Islet precursor cell (in vitro differentiated cells): ENCODE results near the gene DBF4B.
"Not testable (repeated sequence)": the region's sequence is repeated elsewhere in the genome, so short reads cannot be mapped to it uniquely, and the experiment has no call there.

Experiments
- DNase-seq: peaks from one replicate; pipeline ENCODE4 v3.0.0-alpha.2; 2018

The DBF4B gene, protein sequence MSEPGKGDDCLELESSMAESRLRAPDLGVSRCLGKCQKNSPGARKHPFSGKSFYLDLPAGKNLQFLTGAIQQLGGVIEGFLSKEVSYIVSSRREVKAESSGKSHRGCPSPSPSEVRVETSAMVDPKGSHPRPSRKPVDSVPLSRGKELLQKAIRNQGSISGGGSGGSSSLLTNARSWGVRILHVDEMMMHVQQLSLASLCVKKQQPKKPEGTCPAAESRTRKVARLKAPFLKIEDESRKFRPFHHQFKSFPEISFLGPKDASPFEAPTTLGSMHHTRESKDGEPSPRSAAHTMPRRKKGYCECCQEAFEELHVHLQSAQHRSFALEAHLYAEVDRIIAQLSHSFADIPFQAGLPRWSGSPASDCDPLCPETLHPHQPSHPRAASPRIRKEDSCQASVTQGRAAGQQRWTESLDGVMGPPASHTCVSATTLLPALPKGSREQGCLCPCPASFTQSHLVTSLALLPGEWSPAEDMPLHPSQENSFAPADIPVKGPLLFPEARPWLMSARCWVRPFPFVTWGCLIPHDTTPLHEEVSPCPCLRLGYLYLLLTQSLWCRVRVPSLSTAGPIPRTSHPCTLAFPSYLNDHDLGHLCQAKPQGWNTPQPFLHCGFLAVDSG

GRCh38 chr17:44708401-44709263, at the start of gene DBF4B:
Gene DBF4B, plus strand, starts transcription at chr17:44708665. Its CDS starts 156 bp downstream, at chr17:44708821.
- peak; percentile 92 for DNase-seq

GRCh38 chr17:44661835-44662234, 46.6 kb upstream of the DBF4B start:
- DNase-seq, result no peak

DNA sequence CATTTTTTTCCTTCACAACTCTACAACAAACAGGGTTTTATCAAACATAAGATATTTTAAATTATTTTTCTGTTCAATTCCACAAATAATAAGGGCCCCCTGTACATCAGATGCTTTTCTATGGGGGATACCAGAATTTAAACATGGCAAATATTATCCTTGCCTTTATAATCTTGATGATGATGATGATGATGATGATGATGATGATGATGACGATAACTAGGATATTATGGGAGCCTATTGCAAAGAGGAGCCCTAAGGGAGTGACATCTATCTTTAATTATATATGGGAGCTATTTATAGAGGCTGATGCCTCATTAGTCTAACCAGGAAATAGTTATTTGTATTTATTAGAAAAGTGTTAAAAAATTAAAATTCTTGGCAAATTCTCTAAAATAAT, 45.4 kb upstream of the DBF4B start:
- DNase-seq, result no peak

GRCh38 chr17:44664867-44665266, 43.6 kb upstream of the DBF4B start:
- DNase-seq, result no peak

GRCh38 chr17:44666006-44666405, 42.5 kb upstream of the DBF4B start:
- no peak for DNase-seq

- no peak for DNase-seq
Measured at GRCh38 chr17:44672479-44673093, 35.9 kb upstream of the DBF4B start.

DNA sequence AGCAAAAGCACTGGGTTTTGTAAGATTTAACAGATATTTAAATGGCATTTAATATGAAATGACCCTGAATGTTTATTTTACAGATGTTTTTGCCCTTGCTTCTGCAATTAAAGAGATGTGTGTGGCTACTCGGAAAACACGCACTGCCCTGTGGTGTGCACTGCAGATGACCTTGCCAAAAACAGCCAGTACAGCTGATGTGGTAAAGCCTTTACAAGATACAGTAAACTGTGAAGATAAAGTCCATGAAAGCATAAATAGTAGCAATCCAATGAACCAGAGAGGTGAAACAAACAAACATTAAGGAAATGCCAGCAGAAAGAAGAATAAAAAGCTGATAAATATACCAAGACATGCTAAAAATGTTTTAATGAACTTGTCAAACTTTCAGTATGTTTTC, 34.6 kb upstream of the DBF4B start:
- DNase-seq, result no peak

- DNase-seq, result no peak
Measured at GRCh38 chr17:44677136-44677535, 31.3 kb upstream of the DBF4B start.

- DNase-seq, result not testable (repeated sequence)
Measured at GRCh38 chr17:44683303-44683702, 25.2 kb upstream of the DBF4B start.

GRCh38 chr17:44687756-44688155, 20.7 kb upstream of the DBF4B start:
- DNase-seq, result no peak

- peak; percentile 16 for DNase-seq
Measured at GRCh38 chr17:44688200-44688599, 20.3 kb upstream of the DBF4B start.

GRCh38 chr17:44688675-44689476, 19.6 kb upstream of the DBF4B start:
- no peak for DNase-seq

GRCh38 chr17:44689477-44690217, 18.8 kb upstream of the DBF4B start, which contains the start of gene CCDC43:
Gene CCDC43, minus strand, starts transcription at chr17:44689776. Its CDS starts 23 bp downstream, at chr17:44689753.
- peak; percentile 99 for DNase-seq

DNA sequence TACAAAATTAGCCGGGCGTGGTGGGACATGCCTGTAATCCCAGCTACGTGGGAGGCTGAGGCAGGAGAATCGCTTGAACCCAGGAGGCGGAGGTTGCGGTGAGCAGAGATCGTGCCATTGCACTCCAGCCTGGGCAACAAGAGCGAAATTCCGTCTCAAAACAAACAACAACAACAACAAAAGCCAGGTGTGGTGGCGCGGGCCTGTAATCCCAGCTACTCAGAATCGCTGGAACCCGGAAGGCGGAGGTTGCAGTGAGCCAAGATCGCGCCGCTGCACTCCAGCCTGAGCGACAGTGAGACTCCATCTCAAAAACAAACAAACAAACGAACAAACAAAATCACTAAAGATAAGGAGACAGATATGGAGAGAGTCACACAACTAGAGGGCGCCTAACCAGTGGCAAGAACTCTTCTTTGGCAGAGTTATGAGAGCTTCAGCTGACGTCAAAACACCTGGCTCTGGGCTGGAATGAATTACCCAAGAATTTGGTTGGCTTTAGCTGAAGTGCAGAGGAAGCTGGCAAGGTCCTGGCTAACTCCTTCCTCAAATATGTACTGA, 17.6 kb upstream of the DBF4B start:
- DNase-seq, result peak; percentile 67

- no peak for DNase-seq
Measured at GRCh38 chr17:44693609-44694008, 14.9 kb upstream of the DBF4B start.

DNA sequence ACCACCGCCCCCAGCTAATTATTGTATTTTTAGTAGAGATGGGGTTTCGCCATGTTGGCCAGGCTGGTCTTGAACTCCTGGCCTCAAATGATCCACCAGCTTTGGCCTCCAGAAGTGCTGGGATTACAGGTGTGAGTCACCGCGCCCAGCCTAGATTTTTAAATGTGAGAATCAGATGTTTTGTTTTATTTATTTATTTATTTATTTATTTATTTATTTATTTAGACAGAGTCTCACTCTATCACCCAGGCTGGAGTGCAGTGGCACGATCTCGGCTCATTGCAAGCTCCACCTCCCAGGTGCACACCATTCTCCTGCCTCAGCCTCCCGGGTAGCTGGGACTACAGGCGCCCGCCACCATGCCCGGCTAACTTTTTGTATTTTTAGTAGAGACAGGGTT, 8.2 kb upstream of the DBF4B start:
- DNase-seq, result peak; percentile 7

DNA sequence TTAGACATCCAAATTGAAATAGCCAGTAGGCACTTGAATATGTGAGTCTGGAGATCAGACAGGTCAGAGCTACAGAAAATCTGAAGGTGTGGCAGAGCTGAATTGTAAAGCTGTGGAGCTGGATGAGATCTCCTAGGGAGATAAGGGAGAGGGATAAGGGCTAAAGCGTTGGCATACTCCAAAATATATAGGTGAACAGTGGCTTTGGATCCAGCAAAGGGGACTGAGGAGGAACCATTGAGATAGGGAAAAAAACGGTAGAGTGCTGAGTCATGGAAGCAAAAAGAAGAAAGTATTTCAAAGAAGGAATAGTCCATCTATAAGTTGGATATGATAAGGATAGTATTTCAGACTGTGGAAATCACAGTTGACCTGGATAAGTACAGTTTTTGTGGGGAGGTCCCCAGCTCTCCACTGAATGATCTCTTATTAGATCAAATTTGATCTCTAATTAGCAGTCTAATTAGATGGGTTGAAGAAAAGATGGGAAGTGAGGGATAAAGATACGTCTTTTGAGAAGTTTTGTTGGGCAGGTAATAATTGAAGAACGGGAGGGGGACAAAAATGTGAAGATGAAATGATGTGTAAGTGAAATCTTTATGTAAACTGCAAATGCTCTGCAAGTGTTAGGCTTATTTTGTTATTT, 587 bp upstream of the DBF4B start:
- DNase-seq, result no peak

GRCh38 chr17:44719444-44719843, 11.0 kb downstream of the DBF4B start:
- no peak for DNase-seq

DNA sequence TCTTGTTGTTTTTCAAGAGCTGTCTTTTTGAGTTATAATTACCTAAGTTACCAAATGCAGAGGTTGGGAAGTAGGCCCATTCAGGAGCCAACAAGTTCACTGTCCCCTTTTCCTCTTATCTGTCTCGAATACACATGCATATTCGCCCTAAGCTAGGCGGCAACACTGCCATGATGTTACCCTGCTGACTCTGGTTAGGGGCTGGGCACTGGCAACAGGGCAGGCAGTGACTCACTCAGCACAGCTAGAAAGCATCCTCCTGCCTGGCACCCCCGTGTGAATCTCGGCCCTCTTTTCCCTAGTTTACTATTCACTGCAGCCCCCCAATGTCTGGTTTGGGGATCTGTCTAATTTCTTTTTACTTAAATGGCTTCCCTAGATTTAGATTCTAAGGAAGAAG, 13.8 kb downstream of the DBF4B start:
- DNase-seq, result no peak

GRCh38 chr17:44726121-44726520, 17.7 kb downstream of the DBF4B start:
- DNase-seq, result not testable (repeated sequence)
